ENCODE results near the gene PKD1L1. TPM values are rescaled to one million over a fixed set of nuclear protein-coding genes. Genes with fewer than 3 reads are reported as not detected.

Gene PKD1L1
- polyA plus RNA-seq, 1 donor from 2014 or later = 2.0 TPM

DNA sequence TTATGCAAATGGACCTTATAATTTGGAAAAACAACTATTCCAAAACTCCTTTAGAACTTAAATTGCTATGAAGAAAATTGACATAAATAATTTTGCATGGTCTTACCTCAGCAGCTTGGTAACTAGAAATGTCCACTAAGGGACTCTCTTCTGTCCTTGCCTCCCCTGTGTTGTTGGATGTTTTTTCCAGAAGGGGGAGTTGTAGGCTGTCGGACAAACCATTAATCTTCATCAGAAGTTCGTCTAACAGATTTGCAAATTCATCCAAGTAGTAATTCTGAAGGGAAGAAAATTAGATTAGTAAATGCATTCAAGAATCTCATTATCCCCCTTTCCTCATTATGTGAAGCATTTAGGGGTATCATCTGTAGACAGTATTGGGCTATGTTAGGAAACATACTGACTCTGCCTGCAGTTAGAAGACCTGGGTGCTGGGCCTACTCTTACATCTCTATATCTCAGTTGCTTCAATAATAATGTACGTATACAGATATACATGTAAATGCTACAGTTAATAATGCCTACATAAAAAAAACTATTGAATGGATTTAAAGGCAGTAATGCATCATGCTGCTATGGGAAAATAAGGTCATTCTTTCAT, 155.6 kb downstream of the PKD1L1 start:
- no peaks in the 10 kb centered on the region for H3K27me3 ChIP-seq (ENCODE audit: insufficient read depth, low read depth, low read length)
- H3K9me3 ChIP-seq (ENCODE audit: low read length) = no peaks in the 10 kb centered on the region
- H3F3A ChIP-seq (ENCODE audit: insufficient read depth, low read length, poor library complexity, severe bottlenecking) = no peaks in the 10 kb centered on the region
- H4K20me1 ChIP-seq (ENCODE audit: insufficient read depth) = no peaks in the 10 kb centered on the region
- no peaks in the 10 kb centered on the region for H3K36me3 ChIP-seq (ENCODE audit: insufficient read depth, low read length)
- H3K4me3 ChIP-seq (ENCODE audit: low read length) = no peak overlapping the region
- no peak overlapping the region for H3K4me2 ChIP-seq (ENCODE audit: low read length)
- H3K79me2 ChIP-seq (replicated peaks; ENCODE audit: insufficient read depth, low read length) = no peaks in the 10 kb centered on the region
- no peaks in the 10 kb centered on the region for H3K9me2 ChIP-seq (ENCODE audit: insufficient read depth, low read length)
- no peak for TF ChIP-seq SMC3 (conservative IDR thresholded peaks at IDR 0.05; ENCODE audit: poor library complexity)
- no peak for TF ChIP-seq EZH2 (IDR thresholded peaks at IDR 0.05; ENCODE audit: borderline replicate concordance, insufficient read depth, low read length, poor library complexity, severe bottlenecking)
- no peak for TF ChIP-seq EP300 (conservative IDR thresholded peaks at IDR 0.05; ENCODE audit: poor library complexity, severe bottlenecking)
- TF ChIP-seq POLR2AphosphoS5 (IDR thresholded peaks at IDR 0.05) = no peak
- TF ChIP-seq RAD21 (conservative IDR thresholded peaks at IDR 0.05) = no peak
- no peak for TF ChIP-seq CTCF (IDR thresholded peaks at IDR 0.05; ENCODE audit: poor library complexity, severe bottlenecking)
- no peak for TF ChIP-seq TAF1 (IDR thresholded peaks at IDR 0.05; ENCODE audit: low read depth)
- no peak for TF ChIP-seq REST (IDR thresholded peaks at IDR 0.05; ENCODE audit: borderline replicate concordance)
- no peak for TF ChIP-seq MXI1 (conservative IDR thresholded peaks at IDR 0.05; ENCODE audit: poor library complexity, severe bottlenecking)
- no peak overlapping the region for H3K27ac ChIP-seq (ENCODE audit: low read length)
- H3K9ac ChIP-seq (ENCODE audit: low read length) = no peak overlapping the region
- no peak overlapping the region for H2AFZ ChIP-seq (ENCODE audit: low read depth, low read length)

- no peak overlapping the region for H3K4me2 ChIP-seq (ENCODE audit: low read length)
- H3K4me3 ChIP-seq (ENCODE audit: low read length) = no peak overlapping the region
- no peaks in the 10 kb centered on the region for H3K79me2 ChIP-seq (replicated peaks; ENCODE audit: insufficient read depth, low read length)
- H3K36me3 ChIP-seq (ENCODE audit: insufficient read depth, low read length) = no peaks in the 10 kb centered on the region
- no peaks in the 10 kb centered on the region for H3K27me3 ChIP-seq (ENCODE audit: insufficient read depth, low read depth, low read length)
- no peak overlapping the region for H3K27ac ChIP-seq (ENCODE audit: low read length)
- no peaks in the 10 kb centered on the region for H4K20me1 ChIP-seq (ENCODE audit: insufficient read depth)
- no peaks in the 10 kb centered on the region for H3F3A ChIP-seq (ENCODE audit: insufficient read depth, low read length, poor library complexity, severe bottlenecking)
- H3K9me2 ChIP-seq (ENCODE audit: insufficient read depth, low read length) = no peaks in the 10 kb centered on the region
- no peaks in the 10 kb centered on the region for H3K9me3 ChIP-seq (ENCODE audit: low read length)
- no peak for TF ChIP-seq SMC3 (conservative IDR thresholded peaks at IDR 0.05; ENCODE audit: poor library complexity)
- TF ChIP-seq REST (IDR thresholded peaks at IDR 0.05; ENCODE audit: borderline replicate concordance) = no peak
- no peak for TF ChIP-seq EZH2 (IDR thresholded peaks at IDR 0.05; ENCODE audit: borderline replicate concordance, insufficient read depth, low read length, poor library complexity, severe bottlenecking)
- TF ChIP-seq POLR2AphosphoS5 (IDR thresholded peaks at IDR 0.05) = no peak
- no peak overlapping the region for H2AFZ ChIP-seq (ENCODE audit: low read depth, low read length)
- H3K9ac ChIP-seq (ENCODE audit: low read length) = no peak overlapping the region
Observed at GRCh38 chr7:47791682-47792081, 156.6 kb downstream of the PKD1L1 start.

Measured in neural cell (in vitro differentiated cells).